NT2/D1 (cell line): Measurements from ENCODE around the gene PLCB1.

Source experiments
- SUZ12 ChIP-seq: IDR thresholded peaks from 2 replicates; pipeline ENCODE4 v1.6.1; 2011; ENCODE audit not compliant: insufficient read length, insufficient read depth; ENCODE audit errors: extremely low read depth
- YY1 ChIP-seq: IDR thresholded peaks from 2 replicates; pipeline ENCODE4 v1.6.1; 2011; ENCODE audit not compliant: insufficient read length, insufficient read depth
- ZNF274 ChIP-seq: IDR thresholded peaks from 2 replicates; pipeline ENCODE4 v1.6.1; 2011; ENCODE audit warnings: mild to moderate bottlenecking, low read depth, low read length

DNA sequence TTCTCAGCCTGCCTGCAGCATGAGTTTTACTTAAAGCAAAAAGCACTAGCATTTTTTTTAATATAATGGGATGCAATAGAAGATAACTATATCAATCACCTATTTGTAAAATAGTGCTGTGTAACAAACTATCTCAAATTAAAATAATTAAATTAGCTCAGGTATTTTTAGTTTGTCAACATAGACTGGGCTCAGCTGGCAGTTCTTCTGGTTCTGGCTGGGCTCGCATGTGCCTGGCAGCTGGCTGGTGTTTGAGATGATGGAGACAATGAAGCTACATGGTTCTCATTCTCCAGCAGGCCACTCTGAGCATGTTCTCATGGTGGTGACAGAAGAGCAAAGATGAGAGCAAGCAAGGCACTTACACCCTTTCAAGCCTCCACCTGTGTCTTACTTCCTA is 181.0 kb downstream of the PLCB1 start:
- no peak for TF ChIP-seq YY1
- TF ChIP-seq SUZ12, result no peak
- no peak for TF ChIP-seq ZNF274
